K562 treated with DMSO at 1 percent for 4 hours (cell line): ENCODE measurements around the gene IPO4. TPM values are rescaled to one million over a fixed set of nuclear protein-coding genes. Genes with fewer than 3 reads are reported as not detected.

Source experiments
- total RNA-seq: library from RNA; unstranded; fragments of 300-600 nt; gene quantifications from 2 replicates; pipeline ENCODE4 v1.2.3, GENCODE V29; 2022; ENCODE audit not compliant: insufficient read depth

The IPO4 gene
- total RNA-seq: 23.4 and 27.8 TPM in 2 replicates

GRCh38 chr14:24188251-24189058, at the start of gene IPO4:
IPO4 (minus strand) TSS chr14:24188816; CDS start chr14:24188787, 29 bp downstream.

GRCh38 chr14:24232645-24233537, 44.3 kb upstream of the IPO4 start, which contains the start of gene GMPR2:
GMPR2 (plus strand) TSS chr14:24232929; CDS start chr14:24233254, 325 bp downstream.

GRCh38 chr14:24232121-24232644, 43.6 kb upstream of the IPO4 start, which contains the start of gene NEDD8:
NEDD8 (minus strand) TSS chr14:24232367; CDS start chr14:24232267, 100 bp downstream.

GRCh38 chr14:24215495-24216344, 27.1 kb upstream of the IPO4 start, which contains the start of gene MDP1:
MDP1 (minus strand) TSS chr14:24216066; CDS start chr14:24215955, 111 bp downstream.

GRCh38 chr14:24212924-24213865, 24.6 kb upstream of the IPO4 start, which contains the start of gene CHMP4A:
CHMP4A (minus strand) TSS chr14:24213488; CDS start chr14:24213439, 49 bp downstream.

GRCh38 chr14:24195186-24196070, 6.8 kb upstream of the IPO4 start, which contains the start of gene TM9SF1:
TM9SF1 (minus strand) TSS chr14:24195441; CDS start chr14:24195019, 422 bp downstream.

GRCh38 chr14:24171422-24172260, 17.0 kb downstream of the IPO4 start, which contains the start of gene REC8:
REC8 (plus strand) TSS chr14:24172080; CDS start chr14:24172553, 473 bp downstream.

GRCh38 chr14:24160850-24161804, 27.5 kb downstream of the IPO4 start, which contains the start of gene IRF9:
IRF9 (plus strand) TSS chr14:24161265; CDS start chr14:24162145, 880 bp downstream.

GRCh38 chr14:24146978-24147760, 41.4 kb downstream of the IPO4 start, which contains the start of gene RNF31:
RNF31 (plus strand) TSS chr14:24147498; CDS start chr14:24147699, 201 bp downstream.

GRCh38 chr14:24146453-24146977, 42.1 kb downstream of the IPO4 start, which contains the start of gene PSME2:
PSME2 (minus strand) TSS chr14:24146610; CDS start chr14:24146581, 29 bp downstream.

GRCh38 chr14:24141097-24141880, 47.3 kb downstream of the IPO4 start, which contains the start of gene EMC9:
EMC9 (minus strand) TSS chr14:24141591; CDS start chr14:24141304, 287 bp downstream.

GRCh38 chr14:24135834-24136683, 52.6 kb downstream of the IPO4 start, which contains the start of gene PSME1:
PSME1 (plus strand) TSS chr14:24136194; CDS start chr14:24136263, 69 bp downstream.

GRCh38 chr14:24130380-24130716, 58.3 kb downstream of the IPO4 start, which contains the start of gene FITM1:
FITM1 (plus strand) TSS chr14:24130659; CDS start chr14:24131564, 905 bp downstream.

